H1 (cell line): Measurements from ENCODE around the gene HECTD4. TPM values are rescaled to one million over a fixed set of nuclear protein-coding genes. Genes with fewer than 3 reads are reported as not detected.

ENCODE experiments used
- CTCF ChIA-PET: fragments of 300-600 bp; sonication (Branson Sonifier 250); formaldehyde crosslinking; loops from one replicate; lab custom pipeline; 2021; ENCODE audit not compliant: partially characterized antibody; lab: Charles Lee
- POLR2A ChIA-PET: fragments of 300-600 bp; sonication (Branson Sonifier 250); formaldehyde crosslinking; loops from one replicate; lab custom pipeline; 2021; ENCODE audit warnings: inconsistent platforms; ENCODE audit not compliant: partially characterized antibody; lab: Charles Lee
- DNase-seq, 2 experiments: peaks; one replicate each; pipeline versions ENCODE4 v3.0.0 to v3.0.0-alpha.2; 2010 to 2022; ENCODE audit warnings: low spot score in 2 of 2, low read depth in 1 of 2, mixed read lengths in 1 of 2
- FAIRE-seq: peaks from 2 replicates; lab custom pipeline; 2011; peaks lifted over from hg19 to GRCh38; lab: Jason Lieb, UNC
- H2AFZ ChIP-seq: 2 replicates; pipeline ENCODE4 v1.8.1; 2012; ENCODE audit warnings: low read length, inconsistent platforms
- H2AK5ac ChIP-seq: 2 replicates; pipeline ENCODE4 v1.6.1; 2013; ENCODE audit warnings: low read depth, low read length
- H2BK120ac ChIP-seq: replicated peaks from 2 replicates; pipeline ENCODE3; 2013; ENCODE audit warnings: low read depth, low read length, inconsistent platforms
- H2BK12ac ChIP-seq: 2 replicates; pipeline ENCODE4 v1.6.1; 2013; ENCODE audit warnings: low read depth, low read length
- H2BK15ac ChIP-seq: 2 replicates; pipeline ENCODE4 v1.6.1; 2013; ENCODE audit warnings: low read length
- H2BK20ac ChIP-seq: 2 replicates; pipeline ENCODE4 v1.6.1; 2013; ENCODE audit warnings: low read length
- H2BK5ac ChIP-seq: 2 replicates; pipeline ENCODE4 v1.6.1; 2013; ENCODE audit warnings: low read depth, low read length
- H3K14ac ChIP-seq: 2 replicates; pipeline ENCODE4 v1.6.1; 2013; ENCODE audit warnings: inconsistent platforms; ENCODE audit not compliant: insufficient read length
- H3K18ac ChIP-seq: 2 replicates; pipeline ENCODE4 v1.6.1; 2013; ENCODE audit warnings: low read length; ENCODE audit errors: extremely low read depth
- H3K23ac ChIP-seq: 2 replicates; pipeline ENCODE4 v1.6.1; 2013; ENCODE audit warnings: inconsistent platforms; ENCODE audit not compliant: insufficient read length
- H3K23me2 ChIP-seq: 2 replicates; pipeline ENCODE4 v1.6.1; 2013; ENCODE audit warnings: low read depth, low read length
- H3K27ac ChIP-seq: 2 replicates; pipeline ENCODE4 v1.6.1; 2011; ENCODE audit warnings: low read depth, low read length, inconsistent platforms
- H3K27me3 ChIP-seq, 4 experiments: replicated peaks in 1 of 4; 1 replicate in 1 of 4; 2 replicates in 3 of 4; pipeline versions ENCODE4 v1.6.1 to v1.8.1; 2011 to 2013; ENCODE audit warnings: low read length in 3 of 4, mild to moderate bottlenecking in 3 of 4, inconsistent platforms in 2 of 4, mixed read lengths in 2 of 4, moderate library complexity in 1 of 4; ENCODE audit not compliant: control insufficient read depth in 3 of 4, insufficient read depth in 3 of 4; ENCODE audit errors: extremely low read depth in 1 of 4
- H3K36me3 ChIP-seq, 4 experiments: 2 replicates each; pipeline versions ENCODE4 v1.6.1 to v1.8.1; 2011 to 2013; ENCODE audit warnings: mild to moderate bottlenecking in 4 of 4, low read length in 3 of 4, moderate library complexity in 2 of 4, control low read depth in 1 of 4, inconsistent platforms in 1 of 4; ENCODE audit not compliant: insufficient read depth in 4 of 4, control insufficient read depth in 2 of 4
- H3K4ac ChIP-seq: replicated peaks from 2 replicates; pipeline ENCODE3; 2013; ENCODE audit warnings: low read length, low read depth, mixed read lengths, inconsistent platforms; ENCODE audit not compliant: insufficient read length
- H3K4me1 ChIP-seq, 4 experiments: replicated peaks in 1 of 4; 1 replicate in 1 of 4; 2 replicates in 3 of 4; pipeline versions ENCODE4 v1.6.1 to v1.8.1; 2011 to 2013; ENCODE audit warnings: low read length in 3 of 4, inconsistent platforms in 2 of 4, mixed read lengths in 1 of 4; ENCODE audit not compliant: insufficient read depth in 4 of 4, control insufficient read depth in 3 of 4
- H3K4me2 ChIP-seq, 2 experiments: 2 replicates each; pipeline versions ENCODE4 v1.6.1 to v1.8.1; 2011 to 2013; ENCODE audit warnings: low read depth in 2 of 2, low read length in 2 of 2, control low read depth in 1 of 2, inconsistent platforms in 1 of 2, mild to moderate bottlenecking in 1 of 2; ENCODE audit not compliant: insufficient read depth in 1 of 2
- H3K4me3 ChIP-seq, 4 experiments: fragments of 200-600, 300-600 bp in 1 of 4; sonication (generic), shearing (Covaris generic), sonication (Bioruptor Twin) in 1 of 4; 2 replicates each; pipeline versions ENCODE4 v1.5.1 to v1.8.1; 2011 to 2016; ENCODE audit warnings: low read length in 4 of 4, low read depth in 3 of 4, control low read depth in 2 of 4, inconsistent platforms in 2 of 4, mild to moderate bottlenecking in 2 of 4, mixed read lengths in 1 of 4, moderate library complexity in 1 of 4; ENCODE audit not compliant: insufficient read depth in 2 of 4; ENCODE audit errors: extremely low read depth in 1 of 4
- H3K56ac ChIP-seq: replicated peaks from 2 replicates; pipeline ENCODE3; 2013; ENCODE audit warnings: low read depth, mild to moderate bottlenecking, mixed read lengths, low read length, inconsistent platforms; ENCODE audit not compliant: insufficient read length
- H3K79me1 ChIP-seq: 2 replicates; pipeline ENCODE4 v1.6.1; 2013; ENCODE audit warnings: low read depth, low read length, control low read depth
- H3K79me2 ChIP-seq, 2 experiments: 2 replicates each; pipeline versions ENCODE4 v1.6.1 to v1.8.1; 2012 to 2013; ENCODE audit warnings: low read length in 2 of 2, mild to moderate bottlenecking in 2 of 2, inconsistent platforms in 1 of 2; ENCODE audit not compliant: insufficient read depth in 2 of 2, control insufficient read depth in 1 of 2
- H3K9ac ChIP-seq, 4 experiments: replicated peaks in 1 of 4; 1 replicate in 1 of 4; 2 replicates in 3 of 4; pipeline versions ENCODE4 v1.6.1 to v1.8.1; 2011 to 2013; ENCODE audit warnings: low read depth in 3 of 4, low read length in 3 of 4, control low read depth in 2 of 4, mild to moderate bottlenecking in 2 of 4, moderate library complexity in 2 of 4, inconsistent platforms in 1 of 4; ENCODE audit errors: extremely low read depth in 1 of 4
- H3K9me3 ChIP-seq, 2 experiments: 2 replicates each; pipeline versions ENCODE4 v1.6.1 to v1.8.1; 2012 to 2013; ENCODE audit warnings: mild to moderate bottlenecking in 2 of 2, moderate library complexity in 2 of 2, control low read depth in 1 of 2, inconsistent platforms in 1 of 2, low read depth in 1 of 2, low read length in 1 of 2, mixed read lengths in 1 of 2; ENCODE audit not compliant: insufficient read depth in 2 of 2
- H4K20me1 ChIP-seq, 2 experiments: replicated peaks in 1 of 2; 2 replicates each; pipeline versions ENCODE3 to v1.8.1; 2011 to 2013; ENCODE audit warnings: inconsistent platforms in 2 of 2, low read length in 2 of 2, mild to moderate bottlenecking in 1 of 2; ENCODE audit not compliant: insufficient read depth in 2 of 2, control insufficient read depth in 1 of 2
- H4K5ac ChIP-seq: 2 replicates; pipeline ENCODE4 v1.6.1; 2013; ENCODE audit warnings: low read length, low read depth, mixed read lengths, inconsistent platforms; ENCODE audit not compliant: insufficient read length
- H4K8ac ChIP-seq: 2 replicates; pipeline ENCODE4 v1.8.0; 2013; ENCODE audit warnings: mild to moderate bottlenecking, moderate library complexity, low read length, inconsistent platforms; ENCODE audit not compliant: insufficient read depth; ENCODE audit errors: extremely low read depth
- H4K91ac ChIP-seq: replicated peaks from 2 replicates; pipeline ENCODE3; 2013; ENCODE audit warnings: low read length, mixed read lengths, inconsistent platforms; ENCODE audit not compliant: insufficient read length
- CHD1 ChIP-seq: IDR thresholded peaks from 2 replicates; pipeline ENCODE4 v1.6.1; 2012; ENCODE audit warnings: low read depth, low read length, improper control_type of control experiment
- CTBP2 ChIP-seq: IDR thresholded peaks from 2 replicates; pipeline ENCODE4 v1.7.0; 2011; ENCODE audit warnings: borderline replicate concordance, mild to moderate bottlenecking, moderate library complexity, mixed read lengths, low read length; ENCODE audit not compliant: insufficient read depth, insufficient read length
- POLR2A ChIP-seq, 2 experiments: IDR thresholded peaks; 1 replicate in 1 of 2; 2 replicates in 1 of 2; pipeline ENCODE4 v1.6.1; 2011; ENCODE audit warnings: low read depth in 2 of 2, low read length in 2 of 2, mild to moderate bottlenecking in 2 of 2; ENCODE audit errors: control extremely low read depth in 1 of 2
- WGBS, 2 experiments: shearing (Covaris generic) in 1 of 2; methylation state at CpG; one replicate each; pipeline versions ENCODE4 v1.1.6 to v1.1.7; 2013 to 2015; ENCODE audit warnings: low lambda C conversion rate in 2 of 2, mixed read lengths in 2 of 2, inconsistent platforms in 1 of 2, low coverage in 1 of 2, missing lambda C conversion rate in 1 of 2; ENCODE audit not compliant: insufficient replicate concordance in 2 of 2, insufficient coverage in 1 of 2, insufficient read length in 1 of 2; ENCODE audit errors: extremely low coverage in 1 of 2, missing lambda C conversion rate in 1 of 2; 5-methylcytosine and 5-hydroxymethylcytosine counted together
- polyA plus RNA-seq, 7 experiments: library from polyadenylated mRNA; depleted of rRNA in 3 of 7; stranded (reverse) in 5 of 7; unstranded in 2 of 7; fragments of >200 nt in 5 of 7; fragments of 200-250 nt in 2 of 7; gene quantifications; 1 replicate in 5 of 7; 2 replicates in 1 of 7; 4 replicates in 1 of 7; pipeline versions ENCODE4 v1.2.1 to v1.2.3, GENCODE V29; 2011 to 2013; ENCODE audit warnings: missing spikeins in 2 of 7, mixed read lengths in 2 of 7
- total RNA-seq: library from RNA; stranded (reverse); fragmentation: NEBNext Ultra II Directional; extraction: Animal tissue kit (Norgen Biotek cat#: 25700); gene quantifications from 2 replicates; pipeline ENCODE4 v1.2.1, GENCODE V29; 2021
- TF ChIP-seq, protein P1 (sequence below): IDR thresholded peaks from 2 replicates; pipeline ENCODE4 v1.6.1; 2011; ENCODE audit warnings: low read length, improper control_type of control experiment

The HECTD4 gene
- total and polyA plus RNA-seq, 2 of the 8 experiments (the other 6 are each of a cell fraction or from before 2014, with no cell fraction given), result 6.5 to 33.7 TPM

DNA sequence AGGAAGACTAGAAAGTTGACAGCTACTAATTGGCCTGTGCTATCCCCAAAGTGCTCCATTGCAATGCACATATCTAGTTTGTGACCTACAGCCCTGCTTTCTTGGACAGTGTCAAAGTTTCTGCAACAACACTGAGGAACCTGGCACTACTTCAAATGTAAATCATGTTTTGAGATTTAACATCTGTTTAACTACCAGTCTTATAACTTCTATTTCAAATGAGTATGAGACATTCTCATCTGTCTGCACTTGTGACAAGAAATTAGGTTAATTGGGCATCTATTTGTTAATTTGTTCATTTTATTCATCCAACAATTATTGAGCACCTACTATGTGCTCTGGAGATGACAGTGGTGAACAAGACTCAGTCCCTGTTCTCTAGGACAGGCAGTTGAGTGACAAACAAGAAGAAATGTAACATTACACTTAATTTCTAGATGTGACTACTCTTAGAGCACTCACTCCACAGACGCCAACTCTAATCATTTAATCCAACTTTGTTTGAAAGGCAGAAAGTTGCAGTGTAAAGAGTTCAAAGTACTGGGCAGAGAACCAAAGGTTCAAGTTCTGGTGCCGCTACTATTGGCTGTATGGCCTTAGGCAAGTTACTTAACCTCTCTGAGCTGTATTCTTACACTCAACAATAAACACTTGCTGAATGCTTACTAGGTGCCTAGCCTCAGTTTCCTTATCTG, 74.8 kb downstream of the HECTD4 start:
- ChIA-PET POLR2A (interaction anchor here (0.5 kb wide), 1 partner anchor 9 kb away, joined by 3 read pairs; no protein-coding TSS in a partner anchor), CTCF (interaction anchor here (0.7 to 1.1 kb wide), 3 partner anchors 12 to 111 kb away, joined by 3 read pairs; no protein-coding TSS in a partner anchor)
- FAIRE-seq (no peak), DNase-seq (no peak)
- 98% methylated on average over 2 of the region's 2 CpGs; no CpG with 5 or more reads in 1 of the 2 experiments for WGBS, 2 experiments
- no peaks in the 10 kb centered on the region for H4K20me1 ChIP-seq
- H2AFZ ChIP-seq, result no peak overlapping the region
- no peak overlapping the region for H3K4me3 ChIP-seq
- H3K4me1 ChIP-seq, result no peaks in the 10 kb centered on the region
- H3K56ac ChIP-seq, result no peak overlapping the region
- no peak overlapping the region for H3K14ac ChIP-seq
- no peak overlapping the region for H4K8ac ChIP-seq
- no peak for TF ChIP-seq POLR2A (IDR thresholded peaks at IDR 0.05; ENCODE audit: control extremely low read depth in 1 of 2, low read depth in 2 of 2, low read length in 2 of 2)
- TF ChIP-seq, protein P1, sequence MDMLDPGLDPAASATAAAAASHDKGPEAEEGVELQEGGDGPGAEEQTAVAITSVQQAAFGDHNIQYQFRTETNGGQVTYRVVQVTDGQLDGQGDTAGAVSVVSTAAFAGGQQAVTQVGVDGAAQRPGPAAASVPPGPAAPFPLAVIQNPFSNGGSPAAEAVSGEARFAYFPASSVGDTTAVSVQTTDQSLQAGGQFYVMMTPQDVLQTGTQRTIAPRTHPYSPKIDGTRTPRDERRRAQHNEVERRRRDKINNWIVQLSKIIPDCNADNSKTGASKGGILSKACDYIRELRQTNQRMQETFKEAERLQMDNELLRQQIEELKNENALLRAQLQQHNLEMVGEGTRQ, result no peak
- TF ChIP-seq CHD1, result no peak
- no peak for TF ChIP-seq CTBP2
- H2AK5ac ChIP-seq, result no peak overlapping the region
- H2BK20ac ChIP-seq, result no peak overlapping the region
- no peak overlapping the region for H3K9ac ChIP-seq
- peaks cover 0 to 7% (median 1%) of the 10 kb centered on the region in 4 experiments; a peak in 2 of 8 replicates for H3K36me3 ChIP-seq
- no peak overlapping the region for H3K27ac ChIP-seq
- no peaks in the 10 kb centered on the region for H3K27me3 ChIP-seq
- H2BK120ac ChIP-seq, result no peak overlapping the region
- peak overlapping the region; percentile 47 for H3K4ac ChIP-seq
- no peak overlapping the region for H3K23ac ChIP-seq
- H3K79me1 ChIP-seq, result no peaks in the 10 kb centered on the region
- H4K91ac ChIP-seq, result no peak overlapping the region
- H3K18ac ChIP-seq, result no peak overlapping the region
- no peak overlapping the region for H2BK15ac ChIP-seq
- no peak overlapping the region for H4K5ac ChIP-seq
- H3K79me2 ChIP-seq, result no peaks in the 10 kb centered on the region
- H3K23me2 ChIP-seq, result no peaks in the 10 kb centered on the region
- H2BK12ac ChIP-seq, result no peak overlapping the region
- H3K9me3 ChIP-seq, result no peaks in the 10 kb centered on the region
- H3K4me2 ChIP-seq, result no peak overlapping the region
- H2BK5ac ChIP-seq, result no peak overlapping the region
